Measurements from ENCODE around the gene CRACR2A. TPM values are rescaled to one million over a fixed set of nuclear protein-coding genes. Genes with fewer than 3 reads are reported as not detected.

Gene CRACR2A
- total and polyA plus RNA-seq, 2 of the 13 experiments (the other 11 are each of a cell fraction or from before 2014, with no cell fraction given): 0.09 to 0.20 TPM

- no peak for TF ChIP-seq ZBTB2 (CRISPR knock-in tag; IDR thresholded peaks at IDR 0.05; ENCODE audit: low read depth)
Observed at GRCh38 chr12:3790642-3791041, 37.7 kb upstream of the CRACR2A start (continued).

- Histone ChIP-seq H3K4me3 (replicated peaks in 1 of 3; ENCODE audit: insufficient read depth in 1 of 3, low read depth in 2 of 3, low read length in 3 of 3) (no peak overlapping the region), H3K27me3 (ENCODE audit: control insufficient read depth in 1 of 2, insufficient read depth in 2 of 2, low read length in 2 of 2) (no peaks in the 10 kb centered on the region), H4K20me1 (ENCODE audit: insufficient read depth, low read length) (no peaks in the 10 kb centered on the region), H3K27ac (ENCODE audit: extremely low read length, insufficient read depth, low read length) (no peak overlapping the region), H3K4me1 (ENCODE audit: insufficient read depth, low read length) (peaks cover 6% of the 10 kb centered on the region), H3K36me3 (replicated peaks in 1 of 2; ENCODE audit: control insufficient read depth in 1 of 2, insufficient read depth in 2 of 2, low read length in 2 of 2) (no peaks in the 10 kb centered on the region), H3K79me2 (ENCODE audit: insufficient read depth, low read length) (no peaks in the 10 kb centered on the region), H3K9ac (ENCODE audit: insufficient read depth, low read depth, low read length) (no peak overlapping the region), H3K9me3 (ENCODE audit: low read length) (no peaks in the 10 kb centered on the region), H2AFZ (ENCODE audit: low read length) (no peak overlapping the region), H3K4me2 (ENCODE audit: low read depth, low read length) (no peak overlapping the region)
- FAIRE-seq (no peak), DNase-seq (ENCODE audit: low spot score) (no peak), ATAC-seq (no peak)
- no peak for TF ChIP-seq NFKB2 (CRISPR knock-in tag; IDR thresholded peaks at IDR 0.05; ENCODE audit: borderline replicate concordance)
- 67% methylated on average over 1 of the region's 1 CpG for WGBS (ENCODE audit: low lambda C conversion rate)
- ChIA-PET POLR2A (no interaction called here), CTCF (ENCODE audit: low intra/inter-chr PET ratio, low total read pairs) (no interaction called here)
- no TSS peak for BruUV-seq (replicated peaks)
- in situ Hi-C loops (cut with HindIII; ENCODE audit: extremely low pct_ligation_motif_present, low pct_unique_long_range_greater_than_20kb) (no loop called here), intact Hi-C loops (cut with micrococcal nuclease; ENCODE audit: unreplicated experiment) (no loop called here)
Observed at GRCh38 chr12:3789838-3790237, 36.9 kb upstream of the CRACR2A start.

GRCh38 chr12:3777206-3777809 lies 24.4 kb upstream of the CRACR2A start:
- FAIRE-seq (peak; percentile 87), DNase-seq (ENCODE audit: low spot score) (peak; percentile 30), ATAC-seq (peak; percentile 66)
- Histone ChIP-seq H3K79me2 (ENCODE audit: insufficient read depth, low read length) (no peaks in the 10 kb centered on the region), H3K27ac (ENCODE audit: extremely low read length, insufficient read depth, low read length) (no peak overlapping the region), H3K27me3 (ENCODE audit: control insufficient read depth in 1 of 2, insufficient read depth in 2 of 2, low read length in 2 of 2) (no peaks in the 10 kb centered on the region; a peak in 1 of 5 replicates), H3K9me3 (ENCODE audit: low read length) (no peaks in the 10 kb centered on the region), H2AFZ (ENCODE audit: low read length) (no peak overlapping the region), H4K20me1 (ENCODE audit: insufficient read depth, low read length) (no peaks in the 10 kb centered on the region), H3K4me2 (ENCODE audit: low read depth, low read length) (no peak overlapping the region), H3K4me3 (replicated peaks in 1 of 3; ENCODE audit: insufficient read depth in 1 of 3, low read depth in 2 of 3, low read length in 3 of 3) (no peak overlapping the region), H3K4me1 (ENCODE audit: insufficient read depth, low read length) (no peaks in the 10 kb centered on the region), H3K9ac (ENCODE audit: insufficient read depth, low read depth, low read length) (no peak overlapping the region), H3K36me3 (replicated peaks in 1 of 2; ENCODE audit: control insufficient read depth in 1 of 2, insufficient read depth in 2 of 2, low read length in 2 of 2) (no peaks in the 10 kb centered on the region)
- no TSS peak for BruUV-seq (replicated peaks)
- intact Hi-C loops (cut with micrococcal nuclease; ENCODE audit: unreplicated experiment): loop anchor here (2.0 to 5.0 kb wide), 3 partner anchors 117 to 1745 kb away; no protein-coding TSS in a partner anchor
- ChIA-PET CTCF (ENCODE audit: low intra/inter-chr PET ratio, low total read pairs) (interaction anchor here (2.0 kb wide), 1 partner anchor 477 kb away, joined by 19 read pairs; no protein-coding TSS in a partner anchor), POLR2A (no interaction called here)
- TF ChIP-seq MAFF (IDR thresholded peaks at IDR 0.05; ENCODE audit: low read depth, low read length) (peak; percentile 76), STAG1 (CRISPR knock-in tag; IDR thresholded peaks at IDR 0.05) (peak; percentile 74), ZBTB44 (CRISPR knock-in tag; IDR thresholded peaks at IDR 0.05) (no peak), CTCF (CRISPR knock-in tag; IDR thresholded peaks at IDR 0.05) (peak; percentile 74), HNRNPK (IDR thresholded peaks at IDR 0.05; ENCODE audit: low read depth, low read length, poor library complexity, severe bottlenecking) (peak; percentile 10), SMC3 (IDR thresholded peaks at IDR 0.05; ENCODE audit: low read length) (peak; percentile 67; the same call in 1 of the 2 replicates), NFYB (CRISPR knock-in tag; IDR thresholded peaks at IDR 0.05) (no peak), MAFK (conservative IDR thresholded peaks at IDR 0.05 in 1 of 2, IDR thresholded peaks at IDR 0.05 in 1 of 2; ENCODE audit: low read length in 2 of 2) (peak; percentile 84 to 87)
- WGBS (ENCODE audit: low lambda C conversion rate): 62% methylated on average over 3 of the region's 3 CpGs
- in situ Hi-C loops (cut with HindIII; ENCODE audit: extremely low pct_ligation_motif_present, low pct_unique_long_range_greater_than_20kb): loop anchor here (5.0 to 10.0 kb wide), 2 partner anchors 120 to 483 kb away; no protein-coding TSS in a partner anchor

All from HepG2 (cell line).